SW 1271 (cell line): ENCODE data around the gene BRD3.
"Not testable (repeated sequence)": the region's sequence is repeated elsewhere in the genome, so short reads cannot be mapped to it uniquely, and the experiment has no call there.

Experiments
- DNase-seq, 2 experiments: peaks; one replicate each; lab custom pipeline; 2025; lab: John Stamatoyannopoulos, UW

The BRD3 gene

DNA sequence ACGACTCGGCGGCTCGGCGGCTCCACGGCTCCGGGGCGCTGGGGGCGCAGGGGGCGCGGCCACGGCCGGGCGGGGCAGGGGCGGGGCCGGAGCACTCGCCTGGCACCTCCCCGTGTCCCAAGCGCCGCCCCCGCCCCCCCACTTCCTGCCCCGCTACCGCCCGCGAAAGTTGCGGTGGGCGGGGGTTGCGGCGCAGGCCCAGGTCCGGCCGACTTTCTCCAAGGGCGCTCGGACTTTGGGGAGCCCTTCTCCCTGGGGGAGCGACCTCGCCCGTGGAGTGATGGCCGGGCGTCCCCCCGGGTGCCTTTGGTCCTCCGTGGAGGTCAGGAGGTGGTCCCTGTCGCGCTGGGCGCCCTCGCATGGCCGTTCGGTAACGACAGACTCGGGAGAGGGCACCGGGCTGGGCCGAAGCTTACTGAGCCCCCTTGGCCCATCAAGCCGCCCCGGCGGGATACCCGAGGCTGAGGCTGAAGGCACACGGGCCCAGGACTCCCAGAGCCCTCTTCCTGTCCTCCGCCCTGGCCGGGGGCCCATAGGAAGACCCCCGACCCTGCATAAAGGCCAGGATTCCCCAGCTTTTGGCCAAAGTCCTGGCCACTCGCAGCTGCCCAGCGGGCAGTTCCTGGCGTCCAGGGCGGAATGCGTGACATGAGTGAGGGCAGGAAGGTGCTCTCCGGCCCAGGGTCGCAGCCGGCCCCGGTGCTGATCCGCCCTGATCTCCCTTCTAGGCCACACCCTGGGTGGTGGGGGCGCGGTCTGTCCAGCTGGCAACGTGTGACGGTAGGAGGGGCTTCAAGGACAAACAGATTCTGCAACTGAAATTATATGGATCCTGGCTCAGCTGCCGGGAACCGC lies 74.8 kb downstream of the BRD3 start:
- DNase-seq, result peak; percentile 63 to 88

DNA sequence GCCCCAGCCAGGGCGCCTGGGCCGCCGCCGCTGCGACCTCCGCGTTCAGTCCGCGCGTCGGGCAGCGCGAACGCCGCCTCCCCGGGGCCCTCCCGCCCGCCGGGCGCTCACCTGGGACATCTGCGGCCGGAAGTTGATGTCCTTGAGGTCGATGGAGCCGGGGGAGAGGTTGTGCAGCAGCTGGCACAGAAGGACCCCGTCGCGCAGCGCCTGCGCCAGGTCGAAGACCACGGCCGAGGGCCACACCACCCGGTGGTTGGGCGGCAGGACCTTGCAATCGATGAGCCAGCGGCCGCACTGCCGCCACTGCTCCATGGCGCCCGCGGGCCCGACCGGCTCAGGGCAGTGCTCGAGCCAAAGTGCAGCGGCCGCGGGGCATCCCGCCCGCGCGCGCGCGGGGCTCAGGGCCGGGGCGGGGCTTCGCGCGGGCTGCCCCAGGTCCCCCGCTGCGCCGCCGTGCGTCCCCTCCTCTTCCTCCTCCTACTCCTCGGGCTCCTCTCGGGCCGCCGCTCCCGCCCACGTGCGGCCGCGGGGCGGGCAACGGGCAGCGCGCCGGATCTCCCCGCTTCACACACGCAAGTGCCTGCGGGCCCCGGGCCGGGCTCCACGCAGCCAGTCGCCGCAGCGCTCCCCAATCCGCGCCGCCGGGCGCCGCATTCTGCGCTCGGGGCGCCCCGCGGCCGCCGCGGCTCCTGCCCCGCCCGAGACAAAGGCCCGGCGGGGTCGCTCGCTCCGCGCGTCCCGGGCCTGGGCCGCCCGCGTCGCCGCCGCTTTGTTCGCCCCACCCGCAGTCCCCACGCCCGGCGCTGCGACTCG lies 75.7 kb downstream of the BRD3 start, which contains the start of gene VAV2:
TSS of gene VAV2 (minus strand) at position 361 of the 816 bp plus-strand sequence. CDS start at position 315, 46 bp downstream.
- peak in 1 of 2 experiments; percentile 60 for DNase-seq

DNA sequence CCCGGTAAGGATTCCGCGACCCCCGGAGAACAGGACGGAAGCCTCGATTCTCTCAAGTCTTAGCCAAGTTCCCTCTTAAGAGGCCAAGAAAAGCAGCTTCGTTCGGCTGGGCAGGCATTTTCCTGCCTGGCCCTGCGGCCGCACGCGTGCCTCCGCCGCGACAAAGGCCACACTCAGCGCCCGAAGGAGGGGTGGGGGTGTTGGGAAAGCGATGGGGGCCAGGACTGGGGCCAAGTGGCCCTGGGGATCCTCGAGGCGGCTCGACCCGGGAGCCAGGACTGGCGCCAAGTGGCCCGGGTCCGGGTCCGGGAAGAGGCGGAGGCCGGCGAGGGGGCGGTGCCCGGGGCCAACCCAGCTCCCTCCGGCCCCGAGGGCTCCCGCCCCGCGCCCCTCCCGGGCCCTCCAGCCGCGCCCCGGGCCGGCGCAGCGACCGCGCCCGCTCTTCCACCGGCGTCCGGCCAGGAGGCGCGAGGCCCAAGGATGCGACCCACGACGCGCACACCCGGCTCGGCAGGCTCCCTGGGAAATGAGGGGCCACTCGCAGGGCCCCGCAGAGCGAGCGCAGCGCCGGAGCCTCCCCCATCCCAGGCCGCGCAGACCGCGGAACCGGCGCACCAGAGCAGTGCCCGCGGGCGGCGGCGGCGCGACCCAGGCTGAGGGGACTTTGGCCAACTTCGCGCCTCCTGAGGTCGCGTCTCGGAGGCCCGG lies 76.5 kb downstream of the BRD3 start:
- no peak for DNase-seq

DNA sequence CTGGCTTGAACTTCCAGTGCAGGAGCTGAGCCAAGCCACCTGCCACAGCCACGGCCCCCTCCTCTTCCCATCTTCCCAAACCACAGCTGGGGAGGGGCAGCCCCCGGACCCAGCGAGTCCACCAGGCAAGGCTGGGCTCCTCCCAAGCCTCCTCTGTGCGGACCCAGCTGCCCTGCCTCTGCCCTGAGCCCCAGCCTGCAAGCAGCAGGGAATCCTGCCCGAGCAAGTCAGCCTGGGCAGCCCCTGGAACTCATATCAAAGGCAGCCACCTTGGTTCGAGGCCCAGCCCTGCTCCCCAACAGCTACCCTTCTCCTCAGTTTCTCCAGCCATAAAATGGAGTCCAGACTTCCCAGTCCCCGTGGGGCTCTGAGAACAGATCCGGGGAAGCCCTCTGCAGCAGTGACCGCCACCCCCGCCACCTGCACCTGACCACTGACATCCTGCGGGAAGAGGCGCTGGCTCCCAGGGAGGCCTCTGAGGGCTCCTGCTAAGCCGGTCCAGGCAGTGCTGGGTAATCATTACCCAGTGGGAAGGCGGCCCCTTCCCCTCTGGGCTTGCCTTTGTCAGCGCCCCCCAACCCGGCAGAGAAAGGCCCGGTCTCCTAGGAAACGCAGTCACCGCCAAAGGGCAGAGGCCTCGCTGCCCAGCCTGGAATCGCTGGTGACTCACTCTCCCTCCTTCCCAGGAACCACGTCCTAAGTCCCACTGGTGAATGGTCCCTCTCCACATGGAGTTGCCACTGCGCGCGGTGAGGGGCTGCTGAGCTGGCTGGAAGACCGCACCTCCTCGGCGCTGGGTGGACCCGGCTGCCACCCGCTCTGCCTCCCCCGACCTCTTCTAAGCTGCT lies 77.2 kb downstream of the BRD3 start:
- peak; percentile 38 to 72 for DNase-seq

DNA sequence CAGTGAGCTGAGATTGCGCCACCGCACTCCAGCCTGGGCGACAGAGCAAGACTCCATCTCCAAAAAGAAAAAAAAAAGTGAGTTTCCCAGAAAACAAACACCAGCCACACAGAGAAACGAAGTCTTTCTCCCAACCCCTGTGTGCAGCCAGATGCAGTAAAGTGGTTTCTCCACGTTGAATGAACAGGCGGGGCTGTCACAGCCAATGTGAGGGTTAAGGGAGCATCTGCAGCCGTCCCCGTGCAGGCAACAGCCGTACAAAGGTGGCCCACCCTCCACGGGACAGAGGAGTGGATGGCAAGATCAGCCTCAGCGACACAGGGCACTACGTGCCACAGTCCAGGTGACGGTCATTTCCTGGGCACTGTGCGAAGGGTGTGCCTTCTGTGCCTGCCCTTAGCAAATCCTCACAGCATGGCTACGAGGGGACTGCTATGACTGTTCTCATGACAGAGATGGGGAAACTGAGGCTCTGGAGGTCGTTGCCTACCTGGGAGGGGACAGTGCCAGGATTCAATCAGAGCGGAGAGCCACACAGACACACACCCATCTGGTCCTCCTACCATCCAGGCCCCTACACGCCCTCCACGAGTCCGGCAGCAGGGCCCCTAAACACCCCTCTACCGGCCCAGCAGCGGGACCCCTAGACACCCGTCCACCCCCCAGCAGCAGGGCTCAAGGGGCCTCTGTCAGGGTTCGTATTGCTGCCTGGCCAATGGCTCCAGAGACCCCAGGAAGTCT lies 78.0 kb downstream of the BRD3 start:
- DNase-seq, result no peak

DNA sequence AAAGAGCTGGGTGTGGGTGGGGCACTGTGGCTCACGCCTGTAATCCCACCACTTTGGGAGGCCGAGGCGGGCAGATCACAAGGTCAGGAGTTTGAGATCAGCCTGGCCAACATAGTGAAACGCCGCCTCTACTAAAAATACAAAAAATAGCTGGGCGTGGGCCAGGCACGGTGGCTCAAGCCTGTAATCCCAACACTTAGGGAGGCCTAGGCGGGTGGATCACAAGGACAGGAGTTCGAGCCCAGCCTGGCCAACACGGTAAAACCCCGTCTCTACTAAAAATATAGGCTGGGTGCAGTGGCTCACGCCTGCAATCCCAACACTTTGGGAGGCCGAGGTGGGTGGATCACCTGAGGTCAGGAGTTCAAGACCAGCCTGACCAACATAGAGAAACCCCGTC lies 79.1 kb downstream of the BRD3 start:
- not testable (repeated sequence) for DNase-seq

DNA sequence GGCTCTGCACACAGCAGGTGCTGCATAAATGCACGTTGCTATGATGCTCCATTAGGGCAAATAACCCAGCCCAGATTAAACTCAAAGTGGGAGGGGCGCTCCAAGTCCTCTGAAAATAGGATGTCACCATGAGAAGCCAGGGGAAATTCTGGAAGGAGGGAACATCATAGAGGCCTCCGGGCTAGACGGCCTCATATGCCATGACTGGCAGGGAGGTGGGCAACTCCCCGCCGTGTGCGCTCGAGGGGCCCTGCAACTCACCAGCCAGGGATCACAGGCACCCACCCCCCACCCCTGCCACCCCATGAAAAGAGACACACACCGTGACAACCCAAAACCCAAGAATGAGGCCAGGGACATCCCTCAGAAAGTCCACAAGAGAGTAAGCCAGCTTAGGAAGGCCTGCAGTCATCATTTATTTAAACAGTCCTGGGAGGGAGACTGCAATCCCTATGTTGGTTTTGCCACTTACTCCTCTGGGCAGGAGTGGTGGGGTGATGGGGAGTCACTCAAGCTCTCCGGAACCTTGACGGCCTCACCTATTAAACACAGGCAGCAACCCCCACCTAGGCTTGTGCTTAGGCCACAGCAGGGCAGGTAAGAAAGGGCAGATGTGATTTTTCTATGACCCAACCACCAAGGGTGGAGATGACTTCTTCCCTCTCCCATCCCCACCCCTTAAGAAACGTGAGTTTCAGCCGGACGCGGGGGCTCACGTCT lies 79.7 kb downstream of the BRD3 start:
- DNase-seq, result no peak

DNA sequence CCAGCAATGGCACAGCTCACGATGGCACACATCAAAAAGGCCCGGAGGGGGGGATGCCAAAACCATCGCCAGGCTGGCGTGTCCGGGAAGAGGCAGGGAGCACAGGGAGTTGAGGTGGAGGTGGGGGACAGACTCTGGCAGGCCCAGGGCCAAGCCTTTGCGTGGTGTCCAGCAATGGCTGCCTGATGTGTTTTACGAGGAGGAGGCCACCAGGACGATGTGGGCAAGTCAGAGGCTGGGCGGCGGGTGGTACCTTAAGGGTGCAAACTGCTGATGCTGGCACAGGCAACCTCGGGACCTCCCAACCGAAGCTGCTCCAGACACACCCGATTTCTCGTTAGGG lies 80.4 kb downstream of the BRD3 start:
- DNase-seq, result no peak

DNA sequence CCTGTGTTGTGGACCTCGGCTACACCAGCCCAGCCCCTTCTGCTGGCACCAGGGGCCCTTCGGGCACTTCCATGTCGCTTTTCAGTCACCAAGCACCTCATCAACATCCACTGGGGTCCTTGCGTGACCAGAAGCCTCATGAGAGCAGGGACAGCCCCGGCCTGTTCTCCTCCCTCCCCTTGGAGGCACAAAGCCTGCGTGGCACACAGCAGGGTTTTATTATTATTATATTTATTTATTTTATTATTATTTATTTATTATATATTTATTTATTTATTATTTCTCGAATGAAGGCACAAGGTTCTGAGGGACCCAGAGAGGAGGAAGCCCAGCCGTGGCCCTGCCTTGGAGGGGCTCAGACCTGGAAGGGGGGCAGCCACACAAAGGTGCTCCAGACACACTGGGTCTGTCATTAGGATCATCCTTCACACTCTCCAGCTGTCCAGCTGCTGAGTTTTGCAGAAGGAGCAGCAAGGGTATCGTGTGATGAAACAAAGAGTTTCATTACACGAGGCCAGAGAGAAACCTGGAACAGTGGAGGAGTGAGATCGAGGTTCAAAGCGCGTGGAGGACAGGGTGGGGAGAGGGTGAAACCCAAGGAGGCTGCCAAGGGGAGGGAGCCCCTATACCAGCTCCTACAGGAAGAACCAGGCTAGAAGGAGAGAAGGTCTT lies 80.9 kb downstream of the BRD3 start:
- DNase-seq, result no peak

DNA sequence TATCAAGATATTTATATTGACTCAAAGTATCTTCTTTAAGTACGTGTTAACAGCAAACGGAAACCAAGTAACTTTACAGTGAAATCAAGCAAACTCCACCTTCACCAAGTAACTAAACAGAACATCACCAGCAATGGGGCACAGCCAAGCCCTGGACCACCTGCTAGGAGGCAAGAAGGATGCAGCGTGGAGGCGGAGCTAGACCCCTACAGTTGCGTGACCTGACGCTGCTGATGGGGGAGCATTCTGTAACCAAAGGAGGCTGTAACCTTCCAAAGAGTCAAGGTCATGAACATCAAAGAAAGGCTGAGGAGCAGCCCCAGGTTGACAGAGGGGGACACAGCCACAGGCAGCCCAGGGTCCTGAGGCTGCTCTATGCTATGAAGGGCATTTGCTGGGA lies 81.8 kb downstream of the BRD3 start:
- no peak for DNase-seq

DNA sequence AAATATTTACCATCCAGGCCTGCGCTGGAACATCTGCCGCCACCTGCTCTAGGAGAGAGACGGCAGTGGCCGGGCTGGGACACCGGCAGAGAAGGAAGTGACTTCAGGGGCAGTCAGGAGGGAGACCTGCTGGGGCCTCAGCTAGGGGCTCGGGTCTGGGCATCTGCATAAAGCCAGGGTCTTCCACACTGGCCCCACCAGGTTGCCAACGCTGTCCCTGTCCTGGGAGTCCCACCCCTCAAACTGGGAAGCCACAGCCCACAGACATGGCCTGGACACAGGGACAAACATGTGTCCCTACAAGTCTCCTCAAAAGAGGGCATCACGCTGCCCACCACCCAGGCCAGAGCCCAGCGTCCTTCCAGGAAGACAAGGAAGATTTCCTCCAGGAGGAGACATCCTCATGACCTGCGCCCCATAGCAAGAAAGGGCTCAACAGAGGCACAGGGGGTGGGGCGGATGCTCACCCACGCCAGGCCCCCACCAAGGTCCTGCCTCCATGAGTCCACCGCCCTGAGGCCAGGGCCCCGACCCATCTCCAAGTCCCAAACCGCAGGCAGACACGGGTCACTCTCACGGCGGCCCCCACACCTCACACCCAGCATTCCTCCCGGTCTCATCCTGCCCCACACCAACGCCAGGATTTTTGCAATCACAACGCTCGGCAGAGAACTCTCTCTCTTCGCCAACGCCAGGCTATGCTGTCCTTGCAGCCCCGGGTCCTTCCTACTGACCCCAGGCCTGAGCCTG lies 84.7 kb downstream of the BRD3 start:
- no peak for DNase-seq

DNA sequence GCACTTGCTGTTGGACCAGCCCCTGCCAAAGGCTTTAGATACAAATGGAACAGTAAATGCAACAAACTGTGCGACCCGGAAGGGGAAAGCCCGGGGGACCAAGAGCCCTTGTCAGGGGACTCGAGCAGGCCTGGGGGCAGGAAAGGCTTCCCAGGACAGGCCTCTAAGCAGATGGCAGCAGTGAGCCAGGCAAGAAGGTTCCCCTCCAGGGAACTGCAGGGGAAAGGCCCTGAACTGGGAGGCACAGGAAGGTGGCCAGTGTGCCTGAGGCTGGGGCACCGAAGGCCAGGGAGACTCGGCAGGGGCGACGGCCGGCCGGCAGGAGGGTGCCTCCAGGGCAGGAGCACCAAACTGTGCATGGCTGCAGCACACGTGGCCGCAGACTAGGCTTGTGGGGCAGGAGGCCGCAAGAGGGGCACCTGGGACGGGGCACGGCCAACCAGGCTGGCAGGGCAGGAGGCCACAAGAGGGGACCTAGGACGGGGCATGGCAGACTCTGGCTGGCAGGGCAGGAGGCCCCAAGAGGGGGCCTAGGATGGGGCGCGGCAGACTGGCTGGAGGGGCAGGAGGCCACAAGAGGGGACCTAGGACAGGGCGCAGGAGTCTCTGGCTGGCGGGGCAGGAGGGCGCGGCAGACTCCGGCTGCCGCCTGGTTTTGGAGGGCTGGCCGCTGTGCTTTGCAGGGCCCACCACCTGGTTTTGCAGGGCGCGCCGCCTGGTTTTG lies 85.7 kb downstream of the BRD3 start:
- DNase-seq, result no peak

DNA sequence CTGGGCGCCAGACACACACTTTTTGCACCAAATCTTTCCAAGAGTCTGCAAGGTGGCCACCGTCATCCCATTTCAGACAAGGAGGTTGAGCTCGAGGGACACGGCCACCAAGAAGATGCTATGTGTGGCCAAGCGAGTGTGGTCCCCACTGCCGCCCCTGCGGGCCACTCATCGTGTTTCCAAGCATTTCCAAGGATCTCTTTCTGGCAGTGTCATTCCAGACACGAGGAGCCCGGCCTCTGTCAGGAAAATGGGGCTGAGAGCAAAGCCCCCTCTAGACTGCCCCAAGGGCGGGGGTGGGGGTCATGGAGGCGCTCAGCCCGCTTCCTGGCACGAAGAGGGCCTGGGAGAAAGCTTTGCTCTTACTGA lies 86.3 kb downstream of the BRD3 start:
- no peak for DNase-seq

DNA sequence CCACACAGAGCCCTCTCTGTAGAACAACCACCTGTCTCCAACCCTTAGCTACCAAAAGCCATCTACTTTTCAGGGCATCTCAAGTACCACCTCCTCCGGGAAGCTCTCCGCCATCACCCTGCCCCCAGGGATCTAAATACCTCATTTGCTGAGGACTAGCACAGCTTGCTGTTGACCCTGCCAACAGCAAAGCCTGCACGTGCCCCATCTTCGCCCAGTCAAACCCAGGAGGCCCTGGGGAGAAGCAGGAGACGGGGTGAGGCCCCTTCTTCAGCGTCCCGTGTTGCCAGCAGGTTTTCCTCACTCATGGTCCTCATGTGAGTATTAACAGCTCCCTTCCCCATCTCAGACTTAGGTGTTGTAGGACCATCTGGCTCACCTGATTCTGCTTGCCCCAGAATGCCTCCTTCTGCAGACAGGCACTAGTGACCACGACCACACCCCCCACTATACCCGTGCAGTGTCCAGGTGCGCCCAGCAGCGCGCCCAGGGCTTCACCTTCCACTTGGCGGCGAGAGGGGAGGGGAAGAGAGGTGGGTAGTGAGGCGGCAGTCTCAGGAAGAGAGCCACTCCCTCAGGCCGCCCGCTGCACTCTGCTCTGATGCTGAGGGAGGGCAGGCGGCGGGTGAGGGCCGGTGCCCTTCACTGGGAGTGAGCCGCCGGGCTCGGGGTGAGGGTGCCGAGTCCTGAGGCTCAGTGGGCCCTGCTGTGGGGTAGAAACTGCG lies 86.8 kb downstream of the BRD3 start:
- no peak for DNase-seq
